Hepatocyte (in vitro differentiated cells): ENCODE results near the gene LENEP.

Experiments
- EZH2 ChIP-seq: fragments of 200-600 bp; sonication (generic); IDR thresholded peaks from 2 replicates; pipeline ENCODE4 v1.6.1; 2016; ENCODE audit warnings: antibody characterized with exemption, mild to moderate bottlenecking, borderline replicate concordance
- EZH2phosphoT487 ChIP-seq: fragments of 200-600 bp; sonication (generic); IDR thresholded peaks from one replicate; pipeline ENCODE4 v1.6.1; 2018; ENCODE audit warnings: antibody characterized with exemption, mild to moderate bottlenecking, low read depth, moderate library complexity; ENCODE audit not compliant: unreplicated experiment, severe bottlenecking
- TF ChIP-seq, protein P1 (sequence below): fragments of 200-600 bp; sonication (generic); IDR thresholded peaks from 2 replicates; pipeline ENCODE4 v1.5.1; 2016; ENCODE audit warnings: antibody characterized with exemption, mild to moderate bottlenecking; ENCODE audit not compliant: poor library complexity

DNA sequence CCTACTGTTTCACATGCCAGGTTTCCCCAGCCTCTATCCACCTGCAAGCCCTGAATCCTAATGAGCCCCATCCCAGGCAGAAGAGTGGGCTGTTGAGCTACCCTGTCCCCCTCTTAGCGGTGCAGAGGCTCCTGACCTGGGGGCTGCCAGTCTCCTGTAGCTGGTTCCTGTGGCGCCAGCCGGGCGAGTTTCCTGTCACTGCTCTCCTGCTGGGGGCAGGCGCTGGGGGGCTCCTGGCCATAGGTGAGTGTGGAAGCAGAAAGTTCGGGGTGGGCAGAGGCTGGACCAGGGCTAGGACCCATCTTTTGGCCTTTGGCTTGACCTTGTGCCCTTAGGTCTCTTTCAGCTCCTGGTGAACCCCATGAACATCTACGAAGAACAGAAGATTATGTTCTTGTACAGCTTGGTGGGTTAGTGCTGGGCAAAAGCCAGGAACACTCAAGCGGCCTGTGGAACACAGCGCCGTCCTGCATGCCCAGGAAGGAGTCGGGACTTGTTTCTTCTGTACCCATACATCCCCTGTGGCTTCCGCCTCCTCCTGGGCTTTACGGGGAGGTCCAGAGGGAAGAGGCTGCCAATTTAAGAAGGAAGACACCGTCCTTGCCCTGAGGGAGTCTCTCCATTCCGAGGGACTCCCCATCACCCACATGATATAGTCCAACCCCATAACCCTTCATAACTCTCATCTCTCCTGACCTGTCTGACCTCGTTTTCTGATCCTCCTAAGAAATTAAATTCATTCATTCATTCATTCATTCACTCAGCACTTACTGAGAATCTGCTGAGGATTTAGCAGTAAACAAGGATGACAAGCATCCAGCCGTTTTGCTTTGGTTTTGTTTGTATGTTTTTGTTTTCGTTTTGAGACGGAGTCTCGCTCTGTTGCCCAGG is 41.2 kb downstream of the LENEP start:
- TF ChIP-seq, protein P1, sequence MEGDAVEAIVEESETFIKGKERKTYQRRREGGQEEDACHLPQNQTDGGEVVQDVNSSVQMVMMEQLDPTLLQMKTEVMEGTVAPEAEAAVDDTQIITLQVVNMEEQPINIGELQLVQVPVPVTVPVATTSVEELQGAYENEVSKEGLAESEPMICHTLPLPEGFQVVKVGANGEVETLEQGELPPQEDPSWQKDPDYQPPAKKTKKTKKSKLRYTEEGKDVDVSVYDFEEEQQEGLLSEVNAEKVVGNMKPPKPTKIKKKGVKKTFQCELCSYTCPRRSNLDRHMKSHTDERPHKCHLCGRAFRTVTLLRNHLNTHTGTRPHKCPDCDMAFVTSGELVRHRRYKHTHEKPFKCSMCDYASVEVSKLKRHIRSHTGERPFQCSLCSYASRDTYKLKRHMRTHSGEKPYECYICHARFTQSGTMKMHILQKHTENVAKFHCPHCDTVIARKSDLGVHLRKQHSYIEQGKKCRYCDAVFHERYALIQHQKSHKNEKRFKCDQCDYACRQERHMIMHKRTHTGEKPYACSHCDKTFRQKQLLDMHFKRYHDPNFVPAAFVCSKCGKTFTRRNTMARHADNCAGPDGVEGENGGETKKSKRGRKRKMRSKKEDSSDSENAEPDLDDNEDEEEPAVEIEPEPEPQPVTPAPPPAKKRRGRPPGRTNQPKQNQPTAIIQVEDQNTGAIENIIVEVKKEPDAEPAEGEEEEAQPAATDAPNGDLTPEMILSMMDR: no peak
- TF ChIP-seq EZH2 (no peak), EZH2phosphoT487 (no peak)
